ENCODE results near the gene NEK1. TPM values are rescaled to one million over a fixed set of nuclear protein-coding genes. Genes with fewer than 3 reads are reported as not detected.
A peak's percentile ranks its signal among the peaks of the same experiment; 100 is the strongest.

The NEK1 gene
- total RNA-seq, 1 donor from 2014 or later, result 13.0 TPM

- Histone ChIP-seq H3K4me2 (ENCODE audit: low read length) (no peak overlapping the region), H3K27me3 (ENCODE audit: insufficient read depth, low read length) (no peaks in the 10 kb centered on the region), H3K4me3 (ENCODE audit: insufficient read depth, low read depth, low read length) (no peak overlapping the region), H2AFZ (ENCODE audit: low read depth, low read length) (no peak overlapping the region), H4K20me1 (ENCODE audit: insufficient read depth, low read length) (peaks cover 3% of the 10 kb centered on the region), H3K9ac (ENCODE audit: low read length) (no peak overlapping the region), H3K4me1 (ENCODE audit: insufficient read depth, low read length) (no peaks in the 10 kb centered on the region), H3K79me2 (ENCODE audit: insufficient read depth, low read length) (peaks cover 4% of the 10 kb centered on the region), H3K9me3 (ENCODE audit: insufficient read depth, low read depth, low read length) (no peaks in the 10 kb centered on the region), H3K27ac (ENCODE audit: low read depth, low read length) (no peak overlapping the region), H3K36me3 (ENCODE audit: insufficient read depth, low read length) (peaks cover 2% of the 10 kb centered on the region)
- FAIRE-seq, result no peak
- no peak for DNase-seq (ENCODE audit: low read depth)
- Mint-ChIP-seq H3K27me3 (ENCODE audit: low read depth, unreplicated experiment) (no peaks in the 10 kb centered on the region), H3K4me3 (ENCODE audit: unreplicated experiment) (no peak overlapping the region), H3K9me3 (ENCODE audit: unreplicated experiment) (no peaks in the 10 kb centered on the region), H3K4me1 (ENCODE audit: low read depth, unreplicated experiment) (no peaks in the 10 kb centered on the region), H3K27ac (ENCODE audit: unreplicated experiment) (no peak overlapping the region), H3K36me3 (ENCODE audit: low read depth, unreplicated experiment) (peaks cover 4% of the 10 kb centered on the region)
- TF ChIP-seq EZH2 (IDR thresholded peaks at IDR 0.05; ENCODE audit: insufficient read depth, low read length) (no peak), CTCF (IDR thresholded peaks at IDR 0.05; ENCODE audit: insufficient read depth, low read depth, low read length) (no peak)
These were observed 174.3 kb downstream of the NEK1 start for GRCh38 chr4:169438057-169438480.

GRCh38 chr4:169437299-169438047 lies 174.9 kb downstream of the NEK1 start:
- Mint-ChIP-seq H3K27ac (ENCODE audit: unreplicated experiment) (no peak overlapping the region), H3K9me3 (ENCODE audit: unreplicated experiment) (no peaks in the 10 kb centered on the region), H3K27me3 (ENCODE audit: low read depth, unreplicated experiment) (no peaks in the 10 kb centered on the region), H3K4me3 (ENCODE audit: unreplicated experiment) (no peak overlapping the region), H3K36me3 (ENCODE audit: low read depth, unreplicated experiment) (peaks cover 3% of the 10 kb centered on the region), H3K4me1 (ENCODE audit: low read depth, unreplicated experiment) (no peaks in the 10 kb centered on the region)
- Histone ChIP-seq H3K4me2 (ENCODE audit: low read length) (no peak overlapping the region), H2AFZ (ENCODE audit: low read depth, low read length) (no peak overlapping the region), H3K27me3 (ENCODE audit: insufficient read depth, low read length) (no peaks in the 10 kb centered on the region), H3K27ac (ENCODE audit: low read depth, low read length) (no peak overlapping the region), H3K9ac (ENCODE audit: low read length) (no peak overlapping the region), H3K9me3 (ENCODE audit: insufficient read depth, low read depth, low read length) (no peaks in the 10 kb centered on the region), H3K4me1 (ENCODE audit: insufficient read depth, low read length) (no peaks in the 10 kb centered on the region), H3K4me3 (ENCODE audit: insufficient read depth, low read depth, low read length) (no peak overlapping the region), H4K20me1 (ENCODE audit: insufficient read depth, low read length) (peaks cover 3% of the 10 kb centered on the region), H3K79me2 (ENCODE audit: insufficient read depth, low read length) (peaks cover 4% of the 10 kb centered on the region), H3K36me3 (ENCODE audit: insufficient read depth, low read length) (peaks cover 2% of the 10 kb centered on the region)
- FAIRE-seq (peak; percentile 34), DNase-seq (ENCODE audit: low read depth) (no peak)
- TF ChIP-seq EZH2 (IDR thresholded peaks at IDR 0.05; ENCODE audit: insufficient read depth, low read length), result no peak
- TF ChIP-seq CTCF (IDR thresholded peaks at IDR 0.05; ENCODE audit: insufficient read depth, low read depth, low read length), result no peak

- no peak for DNase-seq (ENCODE audit: low read depth)
- Histone ChIP-seq H3K9ac (ENCODE audit: low read length) (no peak overlapping the region), H3K27ac (ENCODE audit: low read depth, low read length) (no peak overlapping the region), H3K79me2 (ENCODE audit: insufficient read depth, low read length) (peaks cover 4% of the 10 kb centered on the region), H3K36me3 (ENCODE audit: insufficient read depth, low read length) (peaks cover 2% of the 10 kb centered on the region), H3K9me3 (ENCODE audit: insufficient read depth, low read depth, low read length) (no peaks in the 10 kb centered on the region), H4K20me1 (ENCODE audit: insufficient read depth, low read length) (peaks cover 3% of the 10 kb centered on the region), H3K4me1 (ENCODE audit: insufficient read depth, low read length) (no peaks in the 10 kb centered on the region), H3K27me3 (ENCODE audit: insufficient read depth, low read length) (no peaks in the 10 kb centered on the region), H3K4me3 (ENCODE audit: insufficient read depth, low read depth, low read length) (no peak overlapping the region), H3K4me2 (ENCODE audit: low read length) (no peak overlapping the region), H2AFZ (ENCODE audit: low read depth, low read length) (no peak overlapping the region)
- Mint-ChIP-seq H3K27me3 (ENCODE audit: low read depth, unreplicated experiment) (no peaks in the 10 kb centered on the region), H3K36me3 (ENCODE audit: low read depth, unreplicated experiment) (peaks cover 2% of the 10 kb centered on the region), H3K4me3 (ENCODE audit: unreplicated experiment) (no peak overlapping the region), H3K9me3 (ENCODE audit: unreplicated experiment) (no peaks in the 10 kb centered on the region), H3K4me1 (ENCODE audit: low read depth, unreplicated experiment) (no peaks in the 10 kb centered on the region), H3K27ac (ENCODE audit: unreplicated experiment) (no peak overlapping the region)
- FAIRE-seq, result no peak
- TF ChIP-seq CTCF (IDR thresholded peaks at IDR 0.05; ENCODE audit: insufficient read depth, low read depth, low read length), result no peak
- TF ChIP-seq EZH2 (IDR thresholded peaks at IDR 0.05; ENCODE audit: insufficient read depth, low read length), result no peak
These were observed 175.6 kb downstream of the NEK1 start for GRCh38 chr4:169436734-169437133.

Data from astrocyte (in vitro differentiated cells and primary cell).